GM18951 (cell line): ENCODE results near the gene TAPBPL.
"Not testable (repeated sequence)": the region's sequence is repeated elsewhere in the genome, so short reads cannot be mapped to it uniquely, and the experiment has no call there.

Experiments used
- POLR2A ChIP-seq: IDR thresholded peaks from 4 replicates; pipeline ENCODE4 v1.6.1; 2011; ENCODE audit warnings: mild to moderate bottlenecking; ENCODE audit not compliant: insufficient read length, insufficient read depth; ENCODE audit errors: extremely low read depth
- in situ Hi-C: fragments of 300-500 bp; cut with MboI; formaldehyde crosslinking; loops from one replicate; pipeline ENCODE4 v1.12.0; 2022; ENCODE audit warnings: low sequenced_read_pairs, mixed read lengths, inconsistent platforms; ENCODE audit not compliant: unreplicated experiment

Gene TAPBPL

DNA sequence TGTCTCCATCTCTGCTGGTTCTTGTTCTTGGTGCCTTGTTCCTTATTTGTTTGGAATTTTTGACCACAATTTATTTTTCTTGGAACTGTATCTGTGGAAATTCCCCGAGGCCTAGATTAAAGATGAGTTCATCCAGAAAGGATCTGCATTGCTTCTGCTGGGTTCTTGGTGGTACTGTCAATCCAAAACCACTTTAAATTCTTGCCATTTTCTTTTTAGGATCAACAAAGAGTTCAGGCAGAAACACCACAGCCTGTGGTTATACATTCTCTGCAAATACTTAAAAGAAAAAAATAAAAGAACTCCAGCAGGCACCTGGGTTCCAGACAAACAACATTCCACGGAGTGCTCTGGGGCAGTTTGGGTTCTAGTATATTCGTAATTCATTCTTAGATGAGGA lies 24.6 kb downstream of the TAPBPL start:
- in situ Hi-C loops = no loop called here
- TF ChIP-seq POLR2A = no peak

- in situ Hi-C loops = not testable (repeated sequence)
These were observed 25.9 kb downstream of the TAPBPL start for GRCh38 chr12:6477601-6478377.

DNA sequence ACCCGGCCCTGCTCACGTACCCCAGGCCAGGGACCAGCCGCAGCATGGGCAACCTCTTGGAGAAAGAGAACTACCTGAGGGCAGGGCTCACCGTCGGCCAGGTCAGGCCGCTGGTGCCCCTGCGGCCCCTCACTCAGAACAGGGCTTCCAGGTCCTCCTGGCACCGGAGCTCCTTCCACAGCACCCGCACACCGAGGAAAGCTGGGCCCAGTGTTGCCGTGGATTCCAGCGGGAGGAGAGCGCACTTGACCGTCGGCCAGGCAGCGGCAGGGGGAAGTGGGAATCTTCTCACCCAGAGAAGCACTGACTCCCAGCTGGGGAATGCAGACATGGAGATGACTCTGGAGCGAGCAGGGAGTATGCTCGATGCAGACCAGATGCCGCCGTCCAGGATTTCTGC lies 26.6 kb downstream of the TAPBPL start:
- TF ChIP-seq POLR2A = no peak
- in situ Hi-C loops = no loop called here

DNA sequence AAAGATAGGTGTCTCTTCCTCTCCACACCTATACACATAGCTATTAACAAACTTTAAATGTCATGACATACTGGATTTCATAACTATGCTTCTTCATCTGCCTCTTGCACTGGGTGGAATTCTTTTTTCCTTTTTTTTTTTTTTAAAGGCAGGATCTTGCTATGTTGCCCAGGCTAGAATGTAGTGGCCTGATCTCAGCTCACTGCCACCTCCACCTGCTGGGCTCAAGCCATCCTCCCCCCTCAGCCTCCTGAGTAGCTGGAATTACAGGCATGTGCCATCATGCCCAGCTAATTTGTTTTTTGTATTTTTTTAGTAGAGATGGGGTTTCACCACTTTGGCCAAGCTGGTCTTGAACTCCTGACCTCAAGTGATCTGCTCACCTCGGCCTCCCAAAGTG lies 36.4 kb downstream of the TAPBPL start:
- no peak for TF ChIP-seq POLR2A

DNA sequence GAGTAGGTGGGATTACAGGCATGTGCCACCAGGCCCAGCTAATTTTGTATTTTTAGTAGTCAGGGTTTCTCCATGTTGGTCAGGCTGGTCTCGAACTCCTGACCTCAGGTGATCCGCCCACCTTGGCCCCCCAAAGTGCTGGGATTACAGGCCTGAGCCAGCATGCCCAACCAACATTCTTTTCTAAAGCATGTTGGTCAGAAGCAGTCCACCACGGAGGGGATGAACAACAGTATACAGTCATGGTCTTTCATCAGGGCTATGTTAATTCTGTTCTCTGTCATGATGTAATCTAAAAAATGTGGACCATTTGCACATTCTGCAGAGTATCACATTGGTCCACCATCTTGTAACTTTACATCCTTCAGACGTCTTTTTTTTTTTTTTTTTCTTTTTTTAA lies 37.6 kb downstream of the TAPBPL start:
- no peak for TF ChIP-seq POLR2A

More for the DNA sequence above, 36.4 kb downstream of the TAPBPL start:
- in situ Hi-C loops = no loop called here

GRCh38 chr12:6490673-6491072 lies 38.8 kb downstream of the TAPBPL start:
- in situ Hi-C loops = not testable (repeated sequence)

More for the DNA sequence above, 37.6 kb downstream of the TAPBPL start:
- in situ Hi-C loops = no loop called here

DNA sequence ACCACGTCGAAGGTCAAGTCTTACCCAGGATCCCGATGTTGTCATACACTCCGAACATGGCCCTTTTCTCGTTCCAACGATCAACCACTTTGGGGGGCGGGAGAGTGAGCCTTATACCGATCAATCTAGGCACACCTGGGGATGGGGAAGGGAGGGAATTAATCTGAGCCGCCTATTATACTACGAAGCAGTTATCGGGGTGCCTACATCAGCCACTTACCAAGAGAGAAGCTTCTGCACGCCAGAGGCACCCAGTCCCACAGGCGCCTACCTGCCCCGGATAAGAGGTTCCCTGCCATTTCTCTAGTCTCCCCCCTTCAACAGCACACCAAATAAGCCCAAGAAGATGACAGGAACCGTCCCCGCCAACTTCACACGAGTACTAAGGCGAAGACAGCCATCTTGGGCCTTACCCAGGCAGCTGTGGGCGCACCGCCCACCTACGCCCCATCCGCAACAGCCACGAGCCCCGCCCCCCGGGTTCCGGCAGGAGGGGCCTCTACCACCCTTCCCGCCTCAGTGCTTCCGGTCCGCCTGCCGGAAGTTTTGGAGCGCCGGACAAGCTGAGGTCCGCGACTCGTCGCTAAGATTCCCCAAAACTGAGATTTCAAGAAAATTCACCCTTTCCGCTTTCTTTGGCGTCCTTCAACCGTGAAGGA lies 41.1 kb downstream of the TAPBPL start, which contains the start of gene MRPL51:
TSS of gene MRPL51 (minus strand) at position 425 of the 659 bp plus-strand sequence. CDS start at position 299, 126 bp downstream.
- in situ Hi-C loops = no loop called here
- peak; percentile 88 for TF ChIP-seq POLR2A

DNA sequence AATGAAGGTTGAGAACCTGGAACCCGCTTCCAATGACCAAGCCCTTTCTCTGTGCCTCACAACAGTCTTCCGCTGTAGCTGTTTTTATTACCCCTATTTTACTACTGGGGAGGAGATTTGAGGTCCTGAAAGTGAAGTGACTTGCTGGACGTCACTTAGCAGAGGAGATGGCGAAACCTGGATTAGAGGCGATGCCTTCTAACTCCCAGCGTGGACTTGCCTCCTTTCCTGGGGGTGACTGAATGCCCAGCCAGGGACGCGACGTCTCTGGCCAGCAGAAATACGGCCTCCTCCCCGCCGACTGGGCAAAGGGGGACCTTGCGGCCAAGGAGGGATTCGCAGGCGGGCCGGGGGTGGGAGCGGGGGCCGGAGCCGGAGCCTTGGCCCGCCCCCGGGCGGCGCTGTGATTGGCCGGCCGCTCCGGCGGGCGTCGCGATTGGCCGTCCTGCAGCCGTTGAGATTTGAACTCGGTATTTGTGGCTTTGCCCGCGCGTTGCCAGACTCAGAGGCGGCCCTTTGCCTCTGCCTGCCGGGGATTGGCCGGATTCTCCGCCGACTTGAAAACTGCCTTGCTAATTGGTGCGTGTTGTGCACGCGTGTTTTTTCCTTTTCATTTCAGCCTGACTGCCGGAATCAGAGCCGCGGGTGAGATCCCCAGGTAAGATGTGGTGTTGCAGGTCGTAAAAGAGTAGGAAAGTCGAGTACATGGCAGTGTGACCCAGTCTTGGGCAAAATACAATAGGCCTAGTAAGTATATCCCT lies 41.8 kb downstream of the TAPBPL start, which contains the start of gene NCAPD2:
TSS of gene NCAPD2 (plus strand) at position 606 of the 761 bp plus-strand sequence. CDS start 997 bp downstream, outside the sequence.
- in situ Hi-C loops = no loop called here
- peak; percentile 70 for TF ChIP-seq POLR2A

GRCh38 chr12:6494258-6494743 lies 42.5 kb downstream of the TAPBPL start:
- no peak for TF ChIP-seq POLR2A
- in situ Hi-C loops = no loop called here

GRCh38 chr12:6494968-6495367 lies 43.1 kb downstream of the TAPBPL start:
- in situ Hi-C loops = no loop called here
- TF ChIP-seq POLR2A = no peak

GRCh38 chr12:6497291-6497690 lies 45.4 kb downstream of the TAPBPL start:
- in situ Hi-C loops = not testable (repeated sequence)

- in situ Hi-C loops = no loop called here
- no peak for TF ChIP-seq POLR2A
These were observed 48.6 kb downstream of the TAPBPL start for GRCh38 chr12:6500466-6500865.
